Suprapubic skin (tissue), 4 donors: ENCODE results near the gene ZCCHC7. TPM values are rescaled to one million over a fixed set of nuclear protein-coding genes. Genes with fewer than 3 reads are reported as not detected.

Experiments
- DNase-seq, 2 donors: peaks; one replicate each; pipeline ENCODE4 v3.0.0-alpha.2; 2019; ENCODE audit warnings: low spot score in 2 of 2
- H3K27ac ChIP-seq: fragments of 200-600 bp; sonication (generic); one replicate; pipeline ENCODE4 v1.5.1; 2019
- H3K27me3 ChIP-seq: fragments of 200-600 bp; sonication (generic); one replicate; pipeline ENCODE4 v1.5.1; 2019
- H3K36me3 ChIP-seq: fragments of 200-600 bp; sonication (generic); one replicate; pipeline ENCODE4 v1.5.1; 2019
- H3K4me1 ChIP-seq: fragments of 200-600 bp; sonication (generic); one replicate; pipeline ENCODE4 v1.5.1; 2019
- H3K4me3 ChIP-seq: fragments of 200-600 bp; sonication (generic); one replicate; pipeline ENCODE4 v1.5.1; 2019; ENCODE audit warnings: mild to moderate bottlenecking
- H3K9me3 ChIP-seq: fragments of 200-600 bp; sonication (generic); one replicate; pipeline ENCODE4 v1.5.1; 2019
- EP300 ChIP-seq: sonication (generic); formaldehyde crosslinking; IDR thresholded peaks from one replicate; pipeline ENCODE4 v1.6.1; 2017; ENCODE audit warnings: antibody characterized with exemption
- POLR2A ChIP-seq, 2 donors: fragments of 450-650 bp; IDR thresholded peaks; one replicate each; pipeline ENCODE4 v1.6.1; 2017; ENCODE audit warnings: antibody characterized with exemption in 2 of 2, mild to moderate bottlenecking in 2 of 2, moderate library complexity in 2 of 2
- POLR2AphosphoS5 ChIP-seq, 3 donors: sonication (generic); formaldehyde crosslinking; IDR thresholded peaks; one replicate each; pipeline ENCODE4 v1.6.1; 2017; ENCODE audit warnings: antibody characterized with exemption in 3 of 3
- WGBS: methylation state at CpG from one replicate; pipeline ENCODE4 v1.1.5; 2018; 5-methylcytosine and 5-hydroxymethylcytosine counted together
- total RNA-seq, 4 donors: library from RNA; depleted of rRNA; stranded (reverse); fragments of >200 nt; gene quantifications; one replicate each; pipeline ENCODE4 v1.1.0, GENCODE V29; 2016
- TF ChIP-seq, protein P1 (sequence below), 2 donors: fragments of 200-600 bp in 1 of 2; fragments of 450-650 bp in 1 of 2; sonication (generic) in 1 of 2; IDR thresholded peaks; one replicate each; pipeline ENCODE4 v1.5.1; 2016 to 2019; ENCODE audit warnings: antibody characterized with exemption in 2 of 2, mild to moderate bottlenecking in 1 of 2, moderate library complexity in 1 of 2

ZCCHC7 gene
- total RNA-seq, 4 donors from 2014 or later: 16.3 to 37.6 (median 20.4) TPM

GRCh38 chr9:37174247-37174646, 53.9 kb downstream of the ZCCHC7 start:
- Histone ChIP-seq H3K4me3 (no peak overlapping the region), H3K36me3 (peaks cover 4% of the 10 kb centered on the region), H3K9me3 (no peaks in the 10 kb centered on the region), H3K27ac (no peak overlapping the region), H3K27me3 (no peaks in the 10 kb centered on the region), H3K4me1 (no peaks in the 10 kb centered on the region)
- TF ChIP-seq, protein P1, sequence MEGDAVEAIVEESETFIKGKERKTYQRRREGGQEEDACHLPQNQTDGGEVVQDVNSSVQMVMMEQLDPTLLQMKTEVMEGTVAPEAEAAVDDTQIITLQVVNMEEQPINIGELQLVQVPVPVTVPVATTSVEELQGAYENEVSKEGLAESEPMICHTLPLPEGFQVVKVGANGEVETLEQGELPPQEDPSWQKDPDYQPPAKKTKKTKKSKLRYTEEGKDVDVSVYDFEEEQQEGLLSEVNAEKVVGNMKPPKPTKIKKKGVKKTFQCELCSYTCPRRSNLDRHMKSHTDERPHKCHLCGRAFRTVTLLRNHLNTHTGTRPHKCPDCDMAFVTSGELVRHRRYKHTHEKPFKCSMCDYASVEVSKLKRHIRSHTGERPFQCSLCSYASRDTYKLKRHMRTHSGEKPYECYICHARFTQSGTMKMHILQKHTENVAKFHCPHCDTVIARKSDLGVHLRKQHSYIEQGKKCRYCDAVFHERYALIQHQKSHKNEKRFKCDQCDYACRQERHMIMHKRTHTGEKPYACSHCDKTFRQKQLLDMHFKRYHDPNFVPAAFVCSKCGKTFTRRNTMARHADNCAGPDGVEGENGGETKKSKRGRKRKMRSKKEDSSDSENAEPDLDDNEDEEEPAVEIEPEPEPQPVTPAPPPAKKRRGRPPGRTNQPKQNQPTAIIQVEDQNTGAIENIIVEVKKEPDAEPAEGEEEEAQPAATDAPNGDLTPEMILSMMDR (IDR thresholded peaks at IDR 0.05): no peak
- TF ChIP-seq POLR2AphosphoS5 (IDR thresholded peaks at IDR 0.05) (no peak), POLR2A (IDR thresholded peaks at IDR 0.05) (no peak), EP300 (no peak)
- no peak for DNase-seq
- WGBS: 82% methylated on average over 2 of the region's 2 CpGs

DNA sequence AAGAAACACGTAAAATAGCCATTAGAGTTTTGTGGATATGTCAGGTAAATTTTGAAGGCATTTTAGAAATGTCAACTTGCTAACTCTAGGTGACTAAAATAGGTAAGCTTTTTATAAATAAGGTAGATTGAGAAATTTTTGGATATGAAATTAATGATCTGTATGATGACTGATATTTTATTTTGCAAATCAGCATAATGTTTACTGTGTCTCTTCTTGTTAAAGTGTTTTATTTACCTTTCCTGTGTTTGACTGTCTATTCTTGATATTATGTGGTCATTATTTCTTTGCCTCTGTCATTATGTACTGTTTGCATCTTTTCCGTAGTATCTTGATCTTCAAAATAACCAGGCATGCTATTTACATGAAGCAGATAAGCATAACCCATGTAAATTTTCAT, 58.4 kb downstream of the ZCCHC7 start:
- peaks cover 4% of the 10 kb centered on the region for H3K36me3 ChIP-seq
- no peak for TF ChIP-seq EP300
- DNase-seq: no peak
- 97% methylated on average over 2 of the region's 2 CpGs for WGBS
- H3K4me1 ChIP-seq: no peaks in the 10 kb centered on the region
- H3K27ac ChIP-seq: no peak overlapping the region
- no peaks in the 10 kb centered on the region for H3K9me3 ChIP-seq
- H3K4me3 ChIP-seq: no peak overlapping the region
- H3K27me3 ChIP-seq: no peaks in the 10 kb centered on the region

- Histone ChIP-seq H3K4me1 (no peaks in the 10 kb centered on the region), H3K9me3 (no peaks in the 10 kb centered on the region), H3K36me3 (peaks cover 4% of the 10 kb centered on the region), H3K27ac (no peak overlapping the region), H3K4me3 (no peak overlapping the region), H3K27me3 (no peaks in the 10 kb centered on the region)
- TF ChIP-seq POLR2A (IDR thresholded peaks at IDR 0.05) (no peak), POLR2AphosphoS5 (IDR thresholded peaks at IDR 0.05) (no peak), EP300 (no peak)
- TF ChIP-seq, protein P1 (IDR thresholded peaks at IDR 0.05): no peak
- 79% methylated on average over 3 of the region's 3 CpGs for WGBS
- no peak for DNase-seq
These were observed 59.2 kb downstream of the ZCCHC7 start for GRCh38 chr9:37179576-37179975.

- Histone ChIP-seq H3K4me1 (no peaks in the 10 kb centered on the region), H3K9me3 (no peaks in the 10 kb centered on the region), H3K27me3 (no peaks in the 10 kb centered on the region), H3K4me3 (no peak overlapping the region), H3K27ac (no peak overlapping the region), H3K36me3 (peaks cover 3% of the 10 kb centered on the region)
- 77% methylated on average over 2 of the region's 2 CpGs for whole genome bisulfite sequencing
- DNase-seq: no peak
- TF ChIP-seq POLR2AphosphoS5 (IDR thresholded peaks at IDR 0.05) (no peak), EP300 (no peak), POLR2A (IDR thresholded peaks at IDR 0.05) (no peak)
- TF ChIP-seq, protein P1 (IDR thresholded peaks at IDR 0.05): no peak
These were observed 59.8 kb downstream of the ZCCHC7 start for GRCh38 chr9:37180138-37180537.

- H3K27me3 ChIP-seq: no peaks in the 10 kb centered on the region
- H3K4me3 ChIP-seq: no peak overlapping the region
- no peak for DNase-seq
- no peaks in the 10 kb centered on the region for H3K9me3 ChIP-seq
- TF ChIP-seq, protein P1 (IDR thresholded peaks at IDR 0.05): no peak
- no peak for TF ChIP-seq POLR2AphosphoS5 (IDR thresholded peaks at IDR 0.05)
- no peak for TF ChIP-seq POLR2A (IDR thresholded peaks at IDR 0.05)
- TF ChIP-seq EP300: no peak
- no peaks in the 10 kb centered on the region for H3K36me3 ChIP-seq
- WGBS: 89% methylated on average over 1 of the region's 1 CpG
- no peak overlapping the region for H3K27ac ChIP-seq
- H3K4me1 ChIP-seq: no peaks in the 10 kb centered on the region
These were observed 62.3 kb downstream of the ZCCHC7 start for GRCh38 chr9:37182718-37183117.
